Panc1 (cell line): Measurements from ENCODE around the gene MORC4.

Experiments used
- CTCF ChIP-seq: fragments of 450-650 bp; IDR thresholded peaks from 2 replicates; pipeline ENCODE4 v1.5.1; 2017; ENCODE audit warnings: mild to moderate bottlenecking
- POLR2AphosphoS5 ChIP-seq: IDR thresholded peaks from 2 replicates; pipeline ENCODE4 v1.6.1; 2012; ENCODE audit warnings: mild to moderate bottlenecking, low read depth, low read length, moderate library complexity
- REST ChIP-seq, 2 experiments: IDR thresholded peaks; 2 replicates each; pipeline ENCODE4 v1.6.1; 2011 to 2012; ENCODE audit warnings: low read depth in 2 of 2, control low read depth in 1 of 2, low read length in 1 of 2, mild to moderate bottlenecking in 1 of 2, moderate library complexity in 1 of 2; ENCODE audit not compliant: insufficient read depth in 1 of 2
- TCF7L2 ChIP-seq: IDR thresholded peaks from 2 replicates; pipeline ENCODE4 v1.6.1; 2011; ENCODE audit warnings: mild to moderate bottlenecking, low read depth, low read length, inconsistent platforms

GRCh38 chrX:106948641-106949040 is 51.4 kb downstream of the MORC4 start:
- TF ChIP-seq CTCF = no peak
- no peak for TF ChIP-seq POLR2AphosphoS5
- no peak for TF ChIP-seq REST (IDR thresholded peaks at IDR 0.05; ENCODE audit: insufficient read depth in 1 of 2, low read depth in 2 of 2, low read length in 1 of 2)
- TF ChIP-seq TCF7L2 = no peak
